MM.1S (cell line): Measurements from ENCODE around the gene MUC5B.

Source experiments
- EZH2 ChIP-seq: fragments of 300-600 bp; sonication (generic); optimal IDR thresholded peaks from 2 replicates; pipeline ENCODE3; 2017; ENCODE audit warnings: low read depth, mild to moderate bottlenecking, antibody characterized with exemption, low read length, mixed read lengths
- EZH2phosphoT487 ChIP-seq: fragments of 300-600 bp; sonication (generic); IDR thresholded peaks from 2 replicates; pipeline ENCODE4 v1.6.1; 2018; ENCODE audit warnings: antibody characterized with exemption, low read length
- TF ChIP-seq, protein P1 (sequence below): fragments of 300-600 bp; sonication (generic); IDR thresholded peaks from 2 replicates; pipeline ENCODE4 v1.5.1; 2016; ENCODE audit warnings: antibody characterized with exemption, low read length, mixed read lengths

DNA sequence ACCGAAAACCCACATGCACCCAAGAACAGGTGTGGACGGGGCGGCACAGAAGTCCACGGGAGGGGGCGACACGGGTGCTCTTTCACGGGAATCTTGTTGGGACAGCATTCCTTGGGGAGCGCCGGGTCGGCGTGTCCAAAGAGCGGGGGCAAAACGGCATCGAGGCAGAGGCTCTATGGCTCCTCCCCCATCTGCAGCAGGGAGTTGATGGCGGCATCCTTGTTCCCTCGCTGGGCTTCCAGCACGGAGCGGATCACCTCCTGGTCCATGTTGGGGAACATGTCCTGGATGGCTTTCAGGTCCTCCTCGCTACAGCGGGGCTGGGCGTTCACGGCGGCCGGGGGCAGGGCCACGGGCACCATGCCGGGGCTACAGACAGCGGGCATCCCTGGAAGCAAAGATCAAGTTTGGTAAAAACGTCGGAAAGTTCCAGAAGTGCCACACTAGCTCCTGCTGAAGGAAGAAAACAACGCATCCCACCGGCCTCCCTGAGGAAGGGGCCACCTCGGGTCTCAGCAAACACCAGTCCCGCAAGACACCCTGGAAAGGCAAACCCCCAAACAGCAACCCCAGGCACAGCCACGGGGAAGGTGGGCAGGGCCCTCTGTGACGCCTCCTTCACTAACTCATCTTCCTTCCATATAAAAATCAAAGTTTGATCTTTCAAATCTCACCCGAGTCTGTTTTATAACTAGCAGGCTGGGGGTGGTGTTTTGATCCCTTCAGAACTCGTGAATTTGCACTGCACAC lies 54.2 kb downstream of the MUC5B start:
- TF ChIP-seq, protein P1, sequence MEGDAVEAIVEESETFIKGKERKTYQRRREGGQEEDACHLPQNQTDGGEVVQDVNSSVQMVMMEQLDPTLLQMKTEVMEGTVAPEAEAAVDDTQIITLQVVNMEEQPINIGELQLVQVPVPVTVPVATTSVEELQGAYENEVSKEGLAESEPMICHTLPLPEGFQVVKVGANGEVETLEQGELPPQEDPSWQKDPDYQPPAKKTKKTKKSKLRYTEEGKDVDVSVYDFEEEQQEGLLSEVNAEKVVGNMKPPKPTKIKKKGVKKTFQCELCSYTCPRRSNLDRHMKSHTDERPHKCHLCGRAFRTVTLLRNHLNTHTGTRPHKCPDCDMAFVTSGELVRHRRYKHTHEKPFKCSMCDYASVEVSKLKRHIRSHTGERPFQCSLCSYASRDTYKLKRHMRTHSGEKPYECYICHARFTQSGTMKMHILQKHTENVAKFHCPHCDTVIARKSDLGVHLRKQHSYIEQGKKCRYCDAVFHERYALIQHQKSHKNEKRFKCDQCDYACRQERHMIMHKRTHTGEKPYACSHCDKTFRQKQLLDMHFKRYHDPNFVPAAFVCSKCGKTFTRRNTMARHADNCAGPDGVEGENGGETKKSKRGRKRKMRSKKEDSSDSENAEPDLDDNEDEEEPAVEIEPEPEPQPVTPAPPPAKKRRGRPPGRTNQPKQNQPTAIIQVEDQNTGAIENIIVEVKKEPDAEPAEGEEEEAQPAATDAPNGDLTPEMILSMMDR = no peak
- TF ChIP-seq EZH2 = no peak
- TF ChIP-seq EZH2phosphoT487 = no peak
